Muscle of arm (tissue), 12 donors: ENCODE measurements around the gene MYO1G. TPM values are rescaled to one million over a fixed set of nuclear protein-coding genes. Genes with fewer than 3 reads are reported as not detected.
"Not testable (repeated sequence)": the region's sequence is repeated elsewhere in the genome, so short reads cannot be mapped to it uniquely, and the experiment has no call there.

Source experiments
- DNase-seq: peaks from one replicate; pipeline ENCODE4 v3.0.0-alpha.2; 2013
- polyA plus RNA-seq, 12 donors: library from polyadenylated mRNA; unstranded; fragments of 120-200 nt; gene quantifications; one replicate each; pipeline ENCODE4 v1.2.1, GENCODE V29; 2013; ENCODE audit not compliant: insufficient read length in 12 of 12

MYO1G gene
- polyA plus RNA-seq, 12 donors = 0.35 to 5.5 (median 0.59) TPM; not detected in 2

GRCh38 chr7:44944821-44945220 is 34.0 kb downstream of the MYO1G start:
- DNase-seq = no peak

- DNase-seq = no peak
Observed at GRCh38 chr7:44943631-44944030, 35.2 kb downstream of the MYO1G start.

GRCh38 chr7:44937426-44937825 is 41.4 kb downstream of the MYO1G start:
- DNase-seq = no peak

DNA sequence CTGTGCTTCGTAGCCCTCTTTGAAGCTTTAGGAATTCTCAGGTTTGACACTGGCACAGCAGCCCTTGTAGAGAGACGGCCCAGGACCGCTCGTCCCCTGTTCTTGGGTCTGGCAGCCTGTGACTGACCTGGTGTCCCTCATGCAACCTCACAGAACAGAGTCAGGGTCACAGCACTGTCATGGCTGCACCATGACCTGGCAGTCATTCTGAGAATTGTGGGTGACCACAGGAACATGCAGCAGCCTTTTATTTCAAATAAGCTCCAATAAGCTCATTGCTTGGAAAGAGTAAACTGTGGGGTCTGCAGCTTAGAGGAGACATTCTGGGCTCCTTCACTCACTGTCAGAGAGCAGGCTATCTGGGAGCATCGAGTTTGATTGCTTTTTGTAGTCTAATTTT is 42.5 kb downstream of the MYO1G start:
- DNase-seq = no peak

GRCh38 chr7:44935583-44935982 is 43.2 kb downstream of the MYO1G start:
- no peak for DNase-seq

DNA sequence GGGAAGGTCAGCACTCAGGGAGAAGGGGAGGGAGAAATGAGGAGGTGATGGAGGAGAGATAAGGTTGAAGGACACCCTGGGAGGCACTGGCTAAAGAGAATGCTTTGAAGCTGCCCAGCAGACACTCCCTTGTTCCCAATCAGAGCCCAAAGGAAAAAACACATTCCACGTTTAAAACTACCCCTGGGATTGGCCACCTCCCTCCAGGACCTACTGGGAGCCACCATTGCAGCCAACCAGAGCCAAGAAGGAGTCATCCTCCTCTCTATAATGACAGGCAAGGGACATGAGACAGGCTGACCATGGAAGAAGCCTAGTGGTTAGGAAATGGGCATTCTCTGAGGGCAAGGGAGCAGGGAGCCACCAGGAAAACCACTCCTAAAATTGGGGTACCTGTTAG is 43.8 kb downstream of the MYO1G start:
- no peak for DNase-seq

DNA sequence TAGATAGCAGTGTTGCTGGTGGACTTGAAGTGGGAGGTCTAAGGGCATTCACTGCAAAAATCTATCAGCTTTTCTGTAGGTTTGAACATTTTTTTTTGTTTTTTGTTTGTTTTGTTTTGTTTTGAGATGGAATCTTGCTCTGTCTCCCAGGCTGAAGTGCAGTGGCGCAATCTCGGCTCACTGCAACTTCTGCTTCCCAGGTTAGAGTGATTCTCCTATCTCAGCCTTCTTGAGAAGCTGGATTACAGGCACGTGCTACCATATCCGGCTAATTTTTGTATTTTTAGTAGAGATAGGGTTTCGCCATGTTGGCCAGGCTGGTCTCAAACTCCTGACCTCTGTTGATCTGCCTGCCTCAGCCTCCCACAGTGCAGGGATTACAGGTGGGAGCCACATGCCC is 44.3 kb downstream of the MYO1G start:
- DNase-seq = not testable (repeated sequence)

DNA sequence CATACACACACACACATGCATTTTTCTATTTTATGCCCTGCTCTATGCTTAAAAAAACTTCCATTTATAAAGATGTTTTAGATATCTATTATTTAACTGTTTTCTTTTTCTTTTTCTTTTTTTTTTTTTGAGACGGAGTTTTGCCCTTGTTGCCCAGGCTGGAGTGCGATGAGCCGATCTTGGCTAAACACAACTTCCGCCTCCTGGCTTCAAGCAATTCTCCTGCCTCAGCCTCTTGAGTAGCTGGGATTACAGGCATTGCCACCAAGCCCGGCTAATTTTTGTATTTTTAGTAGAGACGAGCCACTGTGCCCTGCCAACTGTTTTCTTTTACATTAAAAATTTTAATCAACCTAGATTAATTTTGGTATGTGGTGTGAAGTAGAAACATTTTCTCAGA is 47.9 kb downstream of the MYO1G start:
- no peak for DNase-seq

GRCh38 chr7:44922351-44922694 is 56.5 kb downstream of the MYO1G start:
- no peak for DNase-seq

GRCh38 chr7:44921607-44922350 is 57.0 kb downstream of the MYO1G start:
- DNase-seq = peak; percentile 66

DNA sequence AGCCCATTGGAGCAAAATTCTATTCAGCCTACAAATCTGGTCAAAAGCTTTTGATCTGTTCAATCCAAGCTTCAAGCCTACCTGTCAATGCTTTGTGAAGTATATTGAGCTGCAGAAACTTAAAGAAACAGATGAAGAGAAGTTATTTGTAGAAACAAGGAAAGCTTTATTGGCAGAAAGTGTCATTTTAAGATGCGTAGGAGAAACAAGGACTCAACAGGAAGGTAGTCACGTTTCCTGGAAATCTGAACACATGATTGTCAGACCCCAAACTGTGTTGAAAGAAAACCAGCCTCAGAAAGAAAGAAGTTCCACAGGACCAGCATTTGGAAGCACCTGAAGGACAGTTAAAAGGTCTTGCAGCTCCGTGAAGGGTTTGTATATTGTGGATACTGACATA is 58.7 kb downstream of the MYO1G start:
- no peak for DNase-seq

DNA sequence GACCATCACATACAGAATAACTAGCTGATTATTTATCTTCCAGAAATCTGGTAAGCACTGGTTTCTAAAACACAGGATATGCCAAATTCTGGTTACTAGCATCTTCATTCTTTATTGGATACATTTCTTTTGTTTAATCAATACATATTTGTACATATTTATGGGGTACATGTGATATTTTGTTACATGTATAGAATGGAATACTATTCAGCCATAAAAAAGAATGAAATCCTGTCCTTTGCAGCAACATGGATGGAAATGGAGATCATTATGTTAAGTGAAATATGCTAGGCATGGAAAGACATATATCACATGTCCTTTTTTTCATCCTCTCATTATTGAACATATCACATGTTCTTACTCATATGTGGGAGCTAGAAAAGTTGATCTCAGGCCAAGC is 60.8 kb downstream of the MYO1G start:
- no peak for DNase-seq

- DNase-seq = no peak
Observed at GRCh38 chr7:44917465-44917864, 61.4 kb downstream of the MYO1G start.

DNA sequence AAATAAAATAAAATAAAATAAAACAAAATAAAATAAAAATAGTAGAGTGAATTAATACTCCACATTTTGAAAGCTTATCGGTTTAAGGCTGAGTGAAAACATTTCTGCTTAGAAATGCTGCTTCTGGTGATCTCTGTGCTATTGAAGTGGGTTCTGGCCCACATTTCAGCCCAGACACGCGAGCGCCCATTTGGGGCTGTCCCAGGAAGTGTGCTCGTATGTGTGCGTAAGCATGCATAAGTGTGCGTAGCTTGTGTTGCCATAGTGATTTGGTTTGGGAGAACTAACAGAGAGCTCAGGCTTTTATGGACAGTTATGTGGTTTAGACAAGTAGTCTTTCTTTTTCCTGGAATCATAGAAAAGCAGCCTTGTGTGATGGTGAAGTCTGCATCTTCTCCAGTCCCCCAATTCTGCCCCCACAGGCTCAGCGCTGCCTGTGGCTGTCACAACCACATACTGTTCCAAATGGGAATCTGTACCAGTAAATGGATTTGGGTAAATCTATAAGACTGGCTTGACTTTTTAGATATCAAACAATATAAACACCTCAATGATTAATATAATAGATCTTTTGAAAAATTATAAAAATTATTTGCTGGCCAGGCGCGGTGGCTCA is 63.7 kb downstream of the MYO1G start:
- DNase-seq = no peak

DNA sequence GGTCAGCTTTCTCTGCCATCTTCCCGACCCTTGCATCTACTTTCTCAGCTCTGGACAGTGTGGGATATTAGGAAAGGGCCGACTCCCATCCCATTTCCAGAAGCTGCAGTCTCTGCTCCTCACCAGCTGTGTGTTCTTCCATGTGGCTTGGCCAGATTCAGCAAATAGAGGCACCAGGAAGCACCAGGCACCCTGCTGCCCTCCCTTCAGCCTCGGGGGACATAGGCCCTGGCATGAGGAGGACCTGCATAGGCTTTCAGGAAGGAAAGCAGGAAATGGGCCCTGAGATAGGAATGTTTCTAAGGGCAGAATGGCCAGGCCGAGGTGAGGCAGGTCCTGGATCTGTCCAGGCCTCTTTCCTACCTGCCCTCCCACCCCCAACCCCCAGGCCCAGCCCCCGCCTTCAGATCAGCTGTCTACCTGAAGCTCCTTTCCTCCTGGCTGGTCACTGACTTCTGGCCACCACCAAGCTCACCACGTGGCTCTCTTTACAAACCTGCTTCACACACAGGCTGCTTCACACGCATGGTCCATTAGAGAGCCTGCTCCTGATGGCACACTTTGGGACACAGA is 66.0 kb downstream of the MYO1G start:
- DNase-seq = no peak

Other genes with a start within 250 kb of the MYO1G start
- gene ZMIZ2, start 230.2 kb downstream of the MYO1G start, polyA plus RNA-seq = 10 to 100 TPM in 11 of 12 donors, not detected in 1; 24.5 to 90.1 (median 34.1) TPM
- 1,000 to 10,000 TPM in 2 of 12 donors, 100 to 1,000 TPM in 9, not detected in 1; 595 to 1,013 (median 803) TPM for gene PPIA, start 182.3 kb downstream of the MYO1G start, polyA plus RNA-seq
- 100 to 1,000 TPM in 11 of 12 donors, 10 to 100 TPM in 1; 95.5 to 699 (median 149) TPM for gene H2AZ2, start 130.9 kb downstream of the MYO1G start, polyA plus RNA-seq
- 10 to 100 TPM in 11 of 12 donors, not detected in 1; 25.1 to 44.7 (median 36.1) TPM for gene PURB, start 93.5 kb downstream of the MYO1G start, polyA plus RNA-seq
- gene CCM2, start 21.2 kb upstream of the MYO1G start, polyA plus RNA-seq = 10 to 100 TPM in 11 of 12 donors, not detected in 1; 33.7 to 43.4 (median 38.3) TPM
- 10 to 100 TPM in 1 of 12 donors, 1 to 10 TPM in 10, not detected in 1; 2.8 to 10.0 (median 4.9) TPM for gene NACAD, start 110.0 kb upstream of the MYO1G start, polyA plus RNA-seq
- 10 to 100 TPM in 11 of 12 donors, not detected in 1; 30.1 to 87.5 (median 36.7) TPM for gene TBRG4, start 132.7 kb upstream of the MYO1G start, polyA plus RNA-seq
- 10 to 100 TPM in 1 of 12 donors, 1 to 10 TPM in 10, not detected in 1; 2.6 to 11.4 (median 4.4) TPM for gene RAMP3, start 178.8 kb upstream of the MYO1G start, polyA plus RNA-seq